GM20000 (cell line): ENCODE data around the gene GNAT1.
"Not testable (repeated sequence)": the region's sequence is repeated elsewhere in the genome, so short reads cannot be mapped to it uniquely, and the experiment has no call there.

ENCODE experiments used
- DNase-seq: peaks from one replicate; pipeline ENCODE4 v3.0.0; 2012; ENCODE audit warnings: low spot score
- CTCF ChIP-seq: IDR thresholded peaks from 2 replicates; pipeline ENCODE4 v1.5.1; 2012; ENCODE audit warnings: mild to moderate bottlenecking, control low read depth; ENCODE audit errors: extremely low read depth, missing control alignments

GNAT1 gene

GRCh38 chr3:50204804-50205412, 13.5 kb downstream of the GNAT1 start, which contains the start of gene SLC38A3:
SLC38A3 (plus strand) TSS chr3:50205271; CDS start chr3:50214200, 8,929 bp downstream.
- no peak for DNase-seq
- no peak for TF ChIP-seq CTCF

GRCh38 chr3:50205413-50206276, 14.2 kb downstream of the GNAT1 start:
- no peak for TF ChIP-seq CTCF
- no peak for DNase-seq

- TF ChIP-seq CTCF = no peak
- no peak for DNase-seq
Observed at GRCh38 chr3:50207359-50208042, 16.1 kb downstream of the GNAT1 start.

- no peak for TF ChIP-seq CTCF
- no peak for DNase-seq
Observed at GRCh38 chr3:50208677-50209344, 17.4 kb downstream of the GNAT1 start.

DNA sequence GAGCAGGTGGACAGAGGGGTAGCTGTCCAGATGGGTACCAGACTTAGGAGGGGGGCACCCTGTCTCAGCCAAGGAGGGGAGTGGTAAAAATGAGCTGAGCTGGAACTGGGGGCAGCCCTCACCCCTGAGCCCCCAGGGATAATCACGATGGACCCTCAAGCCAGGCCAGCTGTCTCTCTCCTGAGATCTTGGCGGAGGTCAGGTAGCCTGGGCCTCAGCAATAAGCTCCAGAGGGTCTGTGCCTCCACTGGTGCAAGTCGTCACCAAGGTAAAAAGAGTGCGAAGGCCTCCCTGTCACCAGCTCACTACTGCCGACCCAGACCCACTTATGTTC, 18.7 kb downstream of the GNAT1 start:
- no peak for TF ChIP-seq CTCF
- no peak for DNase-seq

- TF ChIP-seq CTCF = no peak
- DNase-seq = no peak
Observed at GRCh38 chr3:50210510-50211367, 19.3 kb downstream of the GNAT1 start.

- not testable (repeated sequence) for DNase-seq
Observed at GRCh38 chr3:50211368-50211717, 19.9 kb downstream of the GNAT1 start.
